ENCODE results near the gene RASA4B. TPM values are rescaled to one million over a fixed set of nuclear protein-coding genes. Genes with fewer than 3 reads are reported as not detected.
A peak's percentile ranks its signal among the peaks of the same experiment; 100 is the strongest.
"Not testable (repeated sequence)": the region's sequence is repeated elsewhere in the genome, so short reads cannot be mapped to it uniquely, and the experiment has no call there.

The RASA4B gene
- polyA plus RNA-seq, 5 donors = 2.4 to 12.2 (median 5.5) TPM

GRCh38 chr7:102474736-102475435 lies 42.7 kb downstream of the RASA4B start:
- DNase-seq = not testable (repeated sequence)

GRCh38 chr7:102474116-102474515 lies 43.5 kb downstream of the RASA4B start:
- DNase-seq = not testable (repeated sequence)

- no peak for DNase-seq
These were observed 44.1 kb downstream of the RASA4B start for GRCh38 chr7:102473271-102473991.

GRCh38 chr7:102472126-102473041 lies 45.2 kb downstream of the RASA4B start:
- DNase-seq = no peak

GRCh38 chr7:102471791-102472125 lies 45.8 kb downstream of the RASA4B start:
- no peak for DNase-seq

GRCh38 chr7:102469972-102470825 lies 47.4 kb downstream of the RASA4B start:
- DNase-seq = no peak

- DNase-seq = no peak
These were observed 48.1 kb downstream of the RASA4B start for GRCh38 chr7:102469351-102469971.

GRCh38 chr7:102468478-102469350 lies 48.9 kb downstream of the RASA4B start:
- DNase-seq = no peak

GRCh38 chr7:102467581-102468477 lies 49.7 kb downstream of the RASA4B start:
- no peak for DNase-seq

- DNase-seq = no peak
These were observed 51.5 kb downstream of the RASA4B start for GRCh38 chr7:102466097-102466496.

GRCh38 chr7:102464577-102465280 lies 52.8 kb downstream of the RASA4B start, which contains the start of the genes ALKBH4 and LRWD1:
ALKBH4 (minus strand) TSS chr7:102464863; CDS start chr7:102464836, 27 bp downstream.
LRWD1 (plus strand) TSS chr7:102464984; CDS start chr7:102465081, 97 bp downstream.
- DNase-seq = peak; percentile 92

- DNase-seq = no peak
These were observed 53.6 kb downstream of the RASA4B start for GRCh38 chr7:102463841-102464576.

GRCh38 chr7:102460467-102460866 lies 57.1 kb downstream of the RASA4B start:
- DNase-seq = no peak

- DNase-seq = no peak
These were observed 58.2 kb downstream of the RASA4B start for GRCh38 chr7:102459221-102459844.

GRCh38 chr7:102457352-102457924 lies 60.1 kb downstream of the RASA4B start:
- DNase-seq = no peak

GRCh38 chr7:102456327-102456726 lies 61.2 kb downstream of the RASA4B start:
- no peak for DNase-seq
